ENCODE results near the gene MED12L.

Gene MED12L

DNA sequence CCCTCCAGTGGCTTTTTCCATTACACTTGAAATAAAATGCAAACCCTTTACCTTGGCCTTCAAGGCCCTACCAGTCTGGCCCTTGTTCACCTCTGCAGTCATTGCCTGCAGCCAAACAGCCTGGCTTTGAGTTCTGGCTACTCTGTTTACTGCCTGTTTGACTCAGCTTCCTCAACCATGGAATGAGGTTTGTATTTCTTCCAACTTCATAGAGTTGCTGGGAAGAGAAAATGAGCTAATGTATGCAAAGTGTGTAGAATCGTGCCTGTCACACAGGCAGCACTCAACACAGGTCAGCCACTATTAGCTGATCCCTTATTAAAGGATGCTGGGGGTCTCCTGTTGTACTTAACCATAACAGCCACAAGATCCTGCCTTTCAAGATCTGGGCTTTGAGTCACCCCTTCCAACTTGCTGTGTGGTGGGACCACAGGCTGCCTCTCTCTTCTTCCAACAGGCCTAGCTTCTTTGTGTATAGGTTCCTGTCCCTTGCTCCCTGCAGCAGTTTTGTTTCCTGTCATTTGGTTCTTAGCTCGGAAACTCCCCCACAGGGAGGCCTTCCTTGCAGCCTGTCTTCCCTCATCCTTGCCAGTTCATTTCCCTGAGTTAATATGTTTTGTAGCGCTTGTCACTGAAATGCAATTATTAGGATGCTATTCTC lies 6.4 kb downstream of the MED12L start:
- no peak for DNase-seq (ENCODE audit: low spot score)

DNA sequence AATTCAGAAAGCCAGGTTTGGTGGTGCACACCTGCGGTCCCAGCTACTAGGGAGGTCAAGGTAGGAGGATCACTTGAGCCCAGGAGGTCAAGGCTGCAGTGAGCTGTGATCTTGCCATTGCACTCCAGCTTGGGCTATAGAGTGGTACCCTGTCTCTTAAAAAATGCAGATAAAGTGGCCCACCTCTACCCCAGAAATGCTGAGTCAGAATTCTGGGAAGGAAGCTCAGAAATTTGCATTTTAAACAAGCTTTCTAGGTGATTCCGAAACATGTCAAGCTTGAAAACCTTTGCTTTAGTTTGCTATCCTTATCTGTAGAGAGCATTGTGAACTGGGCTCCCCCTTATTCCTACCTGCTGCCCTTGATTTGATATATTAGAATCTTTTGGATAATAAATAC lies 7.7 kb downstream of the MED12L start:
- DNase-seq (ENCODE audit: low spot score) = no peak

- DNase-seq (ENCODE audit: low spot score) = peak; percentile 16
Measured at GRCh38 chr3:151093905-151094304, 8.4 kb downstream of the MED12L start.

DNA sequence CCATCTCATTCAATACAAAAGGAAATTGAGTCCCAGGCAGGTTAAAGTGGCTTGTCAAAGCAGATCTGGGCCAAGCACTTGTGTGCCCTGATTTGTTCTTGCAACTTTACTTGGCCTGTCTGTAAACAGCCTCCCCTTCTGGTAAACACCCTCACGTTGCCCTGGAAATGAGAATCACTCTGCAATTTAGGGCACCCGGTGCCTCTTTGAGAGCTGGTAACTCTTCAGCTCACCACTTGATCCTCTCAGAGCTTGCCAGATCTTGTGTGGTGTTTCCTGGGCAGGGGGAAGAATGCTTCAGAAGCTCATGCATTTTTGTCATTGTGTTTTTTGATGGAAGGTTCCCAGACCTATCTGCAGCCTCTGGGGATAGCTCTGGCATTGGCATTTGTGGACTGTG lies 11.3 kb downstream of the MED12L start:
- no peak for DNase-seq (ENCODE audit: low spot score)

DNA sequence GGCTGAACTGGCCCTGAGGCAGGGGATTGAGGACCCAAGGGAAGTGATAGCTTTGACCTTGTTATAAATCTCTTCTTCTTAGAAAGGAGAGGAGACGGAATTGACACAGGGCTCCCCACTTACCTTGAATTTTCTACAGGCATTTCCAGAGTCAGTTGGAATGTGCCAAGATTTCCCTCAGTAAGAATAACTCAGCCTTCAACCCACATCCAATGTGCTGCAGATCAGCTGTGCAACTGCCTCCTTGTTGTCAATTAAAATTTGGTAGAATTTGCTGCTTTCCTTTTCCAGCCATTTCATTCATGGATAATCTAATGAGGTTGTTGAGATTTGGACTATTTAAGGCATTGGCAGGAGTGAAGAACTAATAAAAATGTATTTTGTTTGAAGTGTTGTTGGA lies 14.6 kb downstream of the MED12L start:
- DNase-seq (ENCODE audit: low spot score) = no peak

DNA sequence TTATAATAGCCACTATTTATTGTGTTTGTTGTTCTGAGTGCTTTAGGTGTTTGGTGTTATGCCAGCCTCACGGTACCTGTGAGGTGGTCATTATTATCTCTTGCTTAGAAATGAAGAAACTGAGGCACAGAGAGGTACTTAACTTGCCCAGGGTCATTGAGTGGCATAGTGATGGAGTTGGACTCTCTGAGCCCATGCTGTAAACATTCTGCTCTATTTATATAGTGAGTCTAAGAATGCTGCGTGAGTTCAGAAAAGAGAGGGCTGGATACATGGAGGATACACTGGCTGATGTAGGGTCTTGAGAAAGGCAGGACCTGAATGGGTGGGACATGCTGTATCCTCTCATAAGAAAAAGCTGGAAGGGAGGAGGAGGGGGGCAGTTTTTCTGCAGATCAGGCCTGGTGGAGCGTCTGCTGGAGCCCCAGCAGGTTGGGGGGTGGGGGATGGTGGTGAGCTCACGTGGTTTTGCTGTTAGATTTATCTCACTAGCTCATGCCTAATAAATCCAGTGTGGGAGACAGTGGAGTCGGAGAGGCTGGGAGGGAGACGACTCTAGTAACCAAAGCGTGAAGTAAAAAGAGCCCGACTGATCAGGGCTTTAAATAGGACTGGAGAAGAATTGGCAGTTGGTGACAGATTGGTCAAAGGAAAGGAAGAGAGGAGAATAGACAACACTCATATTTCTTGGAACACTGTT lies 16.0 kb downstream of the MED12L start:
- DNase-seq (ENCODE audit: low spot score) = no peak

DNA sequence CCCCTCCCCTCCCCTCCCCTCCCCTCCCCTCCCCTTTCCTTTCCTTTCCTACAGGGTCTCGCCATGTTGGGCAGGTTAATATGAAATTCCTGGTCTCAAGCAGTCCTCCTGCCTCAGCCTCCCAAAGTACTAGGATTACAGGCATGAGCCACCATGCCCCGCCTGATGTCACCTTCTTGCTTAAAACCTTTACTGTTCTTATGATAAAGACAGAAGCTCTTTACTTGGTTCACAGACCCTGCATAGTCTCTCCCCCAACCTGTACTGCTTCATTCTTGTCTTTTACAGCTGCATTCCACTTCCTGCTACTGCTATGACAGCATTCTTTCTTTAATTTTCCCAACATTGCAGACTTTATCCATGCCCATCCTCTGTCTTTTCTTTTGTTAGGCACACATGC lies 20.8 kb downstream of the MED12L start:
- DNase-seq (ENCODE audit: low spot score) = no peak

GRCh38 chr3:151107177-151107576 lies 21.7 kb downstream of the MED12L start:
- no peak for DNase-seq (ENCODE audit: low spot score)

DNA sequence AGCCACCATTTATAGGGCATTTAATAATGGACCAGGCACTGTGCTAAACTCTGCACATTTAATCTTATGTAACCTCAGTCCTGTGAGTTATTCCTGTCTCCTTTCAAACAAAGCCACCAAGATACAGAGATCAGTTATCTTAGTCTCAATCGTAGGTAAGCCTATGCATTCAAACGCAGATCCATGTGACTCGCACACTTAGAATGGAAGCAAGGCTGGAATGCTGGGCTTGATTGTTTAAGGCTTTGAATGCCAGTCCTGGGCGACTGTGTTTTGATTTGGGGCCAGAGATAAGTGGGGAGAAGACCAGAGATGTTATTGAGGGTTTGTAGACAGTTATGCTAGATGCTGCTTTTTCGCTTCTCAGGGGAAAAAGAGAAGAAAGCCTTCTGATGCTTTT lies 22.2 kb downstream of the MED12L start:
- no peak for DNase-seq (ENCODE audit: low spot score)

DNA sequence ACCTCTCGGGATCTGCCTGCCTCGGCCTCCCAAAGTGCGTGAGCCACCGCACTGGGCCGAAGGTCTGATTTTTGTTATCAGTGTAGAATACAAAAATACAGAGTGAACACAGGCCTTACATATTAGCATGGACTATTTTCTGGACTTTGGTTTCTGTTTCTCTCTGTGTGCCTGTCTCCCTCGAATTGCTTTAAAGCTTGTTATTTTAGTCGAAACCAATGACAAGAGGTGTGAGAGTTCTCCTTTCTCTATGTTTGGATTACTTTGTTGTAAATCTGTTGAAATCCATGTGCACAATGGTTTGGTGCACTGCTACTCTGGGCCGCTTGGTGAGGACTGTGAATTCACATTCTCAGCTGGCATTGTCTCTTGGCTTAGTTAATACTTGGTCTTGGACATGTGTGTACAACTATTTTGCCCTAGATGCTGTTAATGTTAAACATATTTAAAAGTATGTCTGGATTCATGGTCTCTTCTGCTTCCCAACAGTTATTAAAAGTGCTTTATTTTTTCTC lies 23.9 kb downstream of the MED12L start:
- DNase-seq (ENCODE audit: low spot score) = no peak

DNA sequence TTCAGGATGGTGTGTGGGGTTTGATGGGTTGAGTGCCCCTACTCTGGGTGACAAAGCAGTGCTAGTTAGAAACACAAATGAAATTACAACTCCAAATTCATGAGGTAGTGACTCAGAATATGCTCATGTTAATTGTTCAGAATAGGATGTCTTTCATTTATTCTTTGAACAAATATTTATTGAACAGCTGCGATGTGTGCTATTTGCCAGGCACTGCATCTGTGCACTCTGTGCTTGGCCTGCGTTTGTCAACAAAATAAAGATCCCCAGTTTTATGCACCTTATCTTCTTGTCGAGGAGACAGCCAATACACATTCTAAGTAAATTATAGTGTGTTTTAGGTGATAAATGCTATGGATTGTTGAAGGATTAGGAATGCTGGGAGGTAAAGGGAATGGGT lies 27.3 kb downstream of the MED12L start:
- DNase-seq (ENCODE audit: low spot score) = no peak

- DNase-seq (ENCODE audit: low spot score) = no peak
Measured at GRCh38 chr3:151113343-151113742, 27.9 kb downstream of the MED12L start.

- no peak for DNase-seq (ENCODE audit: low spot score)
Measured at GRCh38 chr3:151117047-151117446, 31.6 kb downstream of the MED12L start.

GRCh38 chr3:151119188-151119587 lies 33.7 kb downstream of the MED12L start:
- no peak for DNase-seq (ENCODE audit: low spot score)

- DNase-seq (ENCODE audit: low spot score) = no peak
Measured at GRCh38 chr3:151120409-151120808, 34.9 kb downstream of the MED12L start.

DNA sequence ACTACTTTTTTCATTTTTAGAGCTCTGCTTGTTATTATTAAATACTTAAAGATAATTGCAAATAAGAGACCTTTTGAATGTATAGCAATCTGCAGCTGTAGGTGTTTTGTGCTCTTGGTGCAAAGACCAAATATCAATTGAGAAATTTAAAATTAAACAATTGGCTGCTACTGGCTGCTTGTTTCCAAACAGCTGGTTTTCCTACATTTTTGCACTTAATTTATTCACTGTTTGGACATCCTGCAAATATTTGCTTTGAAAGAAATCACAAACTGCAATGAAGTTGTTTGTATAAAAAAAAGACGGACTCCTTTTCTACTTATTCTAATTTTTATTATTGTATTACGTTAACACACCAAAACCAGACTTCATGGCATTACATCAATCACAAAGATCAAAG lies 35.6 kb downstream of the MED12L start:
- no peak for DNase-seq (ENCODE audit: low spot score)

- DNase-seq (ENCODE audit: low spot score) = no peak
Measured at GRCh38 chr3:151123827-151124226, 38.4 kb downstream of the MED12L start.

- no peak for DNase-seq (ENCODE audit: low spot score)
Measured at GRCh38 chr3:151124476-151124875, 39.0 kb downstream of the MED12L start.

GRCh38 chr3:151130428-151130827 lies 45.0 kb downstream of the MED12L start:
- no peak for DNase-seq (ENCODE audit: low spot score)

- DNase-seq (ENCODE audit: low spot score) = no peak
Measured at GRCh38 chr3:151133175-151133574, 47.7 kb downstream of the MED12L start.

DNA sequence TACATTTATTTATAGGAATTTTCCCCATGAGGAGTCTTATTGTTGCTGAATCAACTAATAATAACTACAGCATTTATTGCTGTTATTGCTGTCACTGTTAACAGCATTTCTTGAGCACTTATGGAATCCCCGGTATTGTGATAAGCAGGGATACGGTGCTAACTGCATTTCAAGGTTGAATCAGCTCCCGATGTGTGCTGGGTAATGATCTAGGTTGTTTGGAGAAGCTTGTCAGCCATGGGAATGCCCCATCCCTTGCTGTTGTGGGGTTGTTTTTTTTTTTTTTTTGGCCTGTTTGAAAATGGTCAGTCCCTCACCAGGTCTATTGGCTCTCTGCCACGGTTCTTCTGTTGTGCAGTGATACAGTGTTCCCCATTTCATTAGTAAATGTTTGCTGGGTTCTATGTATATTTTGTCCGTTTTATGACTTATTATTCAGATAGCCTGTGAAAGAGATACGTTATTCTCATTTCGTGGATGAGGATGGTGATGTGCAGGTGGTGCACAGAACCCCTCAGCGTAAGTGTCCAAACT lies 48.5 kb downstream of the MED12L start:
- DNase-seq (ENCODE audit: low spot score) = no peak

DNA sequence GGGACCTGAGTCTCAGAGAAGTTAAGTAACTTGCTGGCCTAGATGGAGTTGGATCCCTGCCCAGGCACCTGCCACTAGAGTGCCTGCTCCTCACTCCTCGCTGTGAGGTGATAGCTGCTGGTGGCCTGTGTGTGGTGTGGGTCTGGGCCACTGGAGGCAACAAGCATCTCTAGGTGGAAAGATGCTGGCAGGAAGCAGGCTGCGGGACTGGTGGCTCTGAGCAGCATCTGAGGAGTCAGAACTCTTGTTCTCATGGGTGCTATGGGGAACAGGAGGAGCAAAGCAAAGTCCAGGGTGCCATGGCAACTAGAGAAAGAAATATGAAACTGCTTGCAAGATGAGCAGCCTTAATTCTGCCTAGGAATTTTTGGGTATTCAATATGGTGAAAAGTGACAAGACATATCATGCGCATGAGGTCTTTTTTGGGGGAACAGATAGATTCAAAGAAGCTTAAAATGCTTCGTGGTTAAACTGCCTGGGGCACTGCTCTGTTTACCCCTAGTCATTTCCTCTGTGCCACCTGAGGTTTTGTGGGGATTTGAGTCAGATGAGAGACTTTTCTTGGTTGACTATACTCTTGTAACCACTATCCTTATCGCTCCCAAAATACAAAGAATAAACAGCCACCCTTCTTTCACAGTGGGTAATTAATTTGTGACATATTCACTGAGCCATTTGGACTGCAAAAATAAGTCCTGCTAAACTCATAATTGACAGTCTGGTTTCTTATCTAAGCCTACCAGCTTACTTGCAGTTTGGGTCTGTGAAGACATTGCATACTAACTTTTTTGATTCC lies 50.3 kb downstream of the MED12L start:
- no peak for DNase-seq (ENCODE audit: low spot score)

GRCh38 chr3:151142929-151143328 lies 57.5 kb downstream of the MED12L start:
- DNase-seq (ENCODE audit: low spot score) = no peak

Measured in germinal center (tissue), 1 donor.